GM19099 (cell line): Measurements from ENCODE around the gene ELP5.

Source experiments
- POLR2A ChIP-seq: IDR thresholded peaks from 3 replicates; pipeline ENCODE4 v1.6.1; 2011; ENCODE audit warnings: low read depth; ENCODE audit not compliant: insufficient read length; ENCODE audit errors: extremely low read depth

Gene ELP5, protein sequence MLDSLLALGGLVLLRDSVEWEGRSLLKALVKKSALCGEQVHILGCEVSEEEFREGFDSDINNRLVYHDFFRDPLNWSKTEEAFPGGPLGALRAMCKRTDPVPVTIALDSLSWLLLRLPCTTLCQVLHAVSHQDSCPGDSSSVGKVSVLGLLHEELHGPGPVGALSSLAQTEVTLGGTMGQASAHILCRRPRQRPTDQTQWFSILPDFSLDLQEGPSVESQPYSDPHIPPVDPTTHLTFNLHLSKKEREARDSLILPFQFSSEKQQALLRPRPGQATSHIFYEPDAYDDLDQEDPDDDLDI

GRCh38 chr17:7252176-7253043 is at the start of gene ELP5:
TSS of gene ELP5 (plus strand) at chr17:7252215. CDS start at chr17:7252551, 336 bp downstream.
- TF ChIP-seq POLR2A, result peak; percentile 89

GRCh38 chr17:7203391-7203790 is 48.6 kb upstream of the ELP5 start:
- no peak for TF ChIP-seq POLR2A

GRCh38 chr17:7204336-7204735 is 47.7 kb upstream of the ELP5 start:
- TF ChIP-seq POLR2A, result no peak

DNA sequence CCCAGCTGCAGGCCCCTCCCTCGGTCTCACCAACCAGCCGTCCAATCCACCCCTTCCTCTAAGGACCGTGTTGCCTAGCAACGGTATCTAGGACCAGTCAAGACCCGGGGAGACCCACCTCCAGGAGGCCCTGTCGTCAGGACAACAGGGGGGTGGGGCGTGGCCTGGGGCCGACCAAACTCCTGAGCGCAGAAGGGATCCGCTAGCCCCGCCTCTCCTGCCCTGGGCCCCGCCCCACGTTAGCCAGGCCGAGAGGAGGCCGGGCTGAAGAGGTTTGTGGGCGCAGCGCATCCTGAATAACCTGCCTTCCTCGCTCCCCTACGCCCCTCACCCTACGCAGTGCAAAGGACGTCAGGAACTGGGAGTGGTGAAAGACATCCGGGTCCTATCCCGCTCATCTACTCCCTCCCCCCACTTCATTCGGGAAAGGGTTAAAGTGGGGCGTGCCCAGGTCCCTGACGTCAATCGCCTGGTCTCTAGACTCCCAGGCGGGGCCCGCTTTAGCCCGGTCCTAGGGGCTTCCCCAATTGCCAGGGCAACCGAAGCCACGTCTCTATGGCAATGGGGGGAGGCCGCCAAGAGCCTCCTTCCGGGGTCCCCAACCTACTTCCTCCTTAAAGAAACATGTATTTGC is 47.1 kb upstream of the ELP5 start:
- peak; percentile 41 for TF ChIP-seq POLR2A

GRCh38 chr17:7205561-7205960 is 46.5 kb upstream of the ELP5 start:
- TF ChIP-seq POLR2A, result no peak

- TF ChIP-seq POLR2A, result no peak
These were observed 44.7 kb upstream of the ELP5 start for GRCh38 chr17:7207120-7208001.

DNA sequence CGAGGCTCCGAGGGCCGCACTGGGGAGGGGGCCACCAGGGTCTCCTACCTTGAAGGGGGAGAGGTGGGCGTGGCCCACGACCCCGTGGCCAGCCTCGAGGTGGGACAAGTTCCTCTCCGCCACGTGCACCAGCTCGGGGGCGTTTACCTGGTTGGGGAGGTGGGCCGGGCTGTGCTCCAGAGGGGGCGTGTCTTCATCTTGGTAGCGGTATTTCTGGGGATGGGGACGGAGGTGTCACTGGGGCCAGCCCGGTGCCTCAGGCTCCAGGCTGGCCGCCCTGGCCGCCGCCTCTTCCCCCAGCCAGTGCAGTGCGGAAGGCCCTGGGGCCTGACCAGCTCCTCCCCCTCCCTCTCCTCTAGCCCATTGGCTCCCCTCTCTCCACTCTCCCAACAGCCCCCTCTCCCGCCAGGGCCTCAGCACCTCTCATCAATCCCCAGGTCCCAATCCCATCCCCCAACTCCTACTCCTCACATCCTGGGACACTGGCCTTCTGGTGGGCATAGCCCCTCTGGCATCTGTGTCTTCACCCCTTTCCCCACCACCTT is 43.9 kb upstream of the ELP5 start:
- no peak for TF ChIP-seq POLR2A

- no peak for TF ChIP-seq POLR2A
These were observed 43.1 kb upstream of the ELP5 start for GRCh38 chr17:7208754-7209460.

GRCh38 chr17:7211491-7212273 is 40.3 kb upstream of the ELP5 start:
- TF ChIP-seq POLR2A, result no peak

- no peak for TF ChIP-seq POLR2A
These were observed 38.1 kb upstream of the ELP5 start for GRCh38 chr17:7213895-7214299.

DNA sequence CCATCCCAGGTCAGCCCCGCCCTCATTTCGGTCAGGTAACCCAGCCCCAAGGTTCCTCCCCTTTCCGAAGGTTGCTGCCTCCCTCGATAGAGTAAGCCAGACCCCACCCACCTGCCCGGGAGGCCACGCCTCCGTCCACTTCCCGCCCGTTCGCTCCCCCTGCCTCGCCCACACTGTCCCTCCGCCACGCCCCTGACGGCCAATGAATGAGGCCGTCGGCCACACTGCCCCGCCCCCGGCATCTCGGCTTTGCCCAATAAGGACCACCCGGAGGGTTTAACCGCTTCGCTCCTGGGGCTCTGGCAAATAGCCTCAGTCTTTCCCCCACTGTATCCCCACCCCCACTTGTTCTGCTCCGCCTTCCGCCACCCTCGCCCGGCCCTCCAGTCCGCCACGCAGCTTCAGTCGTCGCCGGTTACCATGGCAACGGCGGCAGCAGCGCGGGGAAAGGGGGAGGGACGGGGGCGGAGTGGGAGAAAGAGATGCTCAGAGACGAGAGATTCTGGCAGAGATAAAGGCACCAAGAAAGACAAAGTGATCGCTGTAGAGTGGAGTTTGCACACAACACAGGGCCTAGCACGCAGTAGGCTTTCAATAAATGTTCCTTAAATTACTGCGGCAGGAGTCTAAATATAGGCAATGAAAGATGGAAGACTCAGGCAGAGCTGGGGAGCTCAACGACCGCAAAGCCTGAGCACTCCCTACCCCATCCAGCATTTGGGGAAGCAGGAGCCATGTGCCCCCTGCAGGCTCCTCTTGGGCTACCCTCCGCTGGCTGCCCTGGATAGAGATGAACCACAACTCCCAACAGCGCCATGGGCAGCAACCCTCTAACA is 37.5 kb upstream of the ELP5 start:
- TF ChIP-seq POLR2A, result no peak

GRCh38 chr17:7215136-7215638 is 36.8 kb upstream of the ELP5 start:
- TF ChIP-seq POLR2A, result no peak

GRCh38 chr17:7215652-7216180 is 36.3 kb upstream of the ELP5 start:
- no peak for TF ChIP-seq POLR2A
